ENCODE measurements around the gene ZDHHC8. TPM values are rescaled to one million over a fixed set of nuclear protein-coding genes. Genes with fewer than 3 reads are reported as not detected.

ZDHHC8 gene
- polyA plus RNA-seq, 2 of the 4 experiments (the other 2 are of a cell fraction): 5.3 to 28.1 TPM

GRCh38 chr22:20150381-20151275, 19.0 kb downstream of the ZDHHC8 start, which contains the start of gene CCDC188:
TSS of gene CCDC188 (minus strand) at chr22:20151055. CDS start at chr22:20150986, 69 bp downstream.
- no peaks in the 10 kb centered on the region for H3K9me3 ChIP-seq
- CTCF ChIA-PET: interaction anchor here (0.7 to 7.1 kb wide), 2 partner anchors 21 to 135 kb away, joined by 3 to 92 read pairs; no protein-coding TSS in a partner anchor
- no peak within 1 kb of the TSS for H3K4me3 ChIP-seq
- H3K4me1 ChIP-seq: no peaks in the 10 kb centered on the region
- no peak for FAIRE-seq
- POLR2A ChIA-PET: no interaction called here
- no peak within 1 kb of the TSS for H3K4me2 ChIP-seq
- WGBS (ENCODE audit: missing lambda C conversion rate): 72% methylated on average over 3 of the region's 14 CpGs
- no peak for DNase-seq (ENCODE audit: low read depth in 1 of 2, low spot score in 1 of 2)
- ATAC-seq: no peak
- TF ChIP-seq CEBPB (IDR thresholded peaks at IDR 0.05) (no peak), BHLHE40 (IDR thresholded peaks at IDR 0.05; ENCODE audit: low read depth, low read length) (no peak), SMC3 (IDR thresholded peaks at IDR 0.05) (no peak), USF2 (IDR thresholded peaks at IDR 0.05) (no peak), KDM5A (IDR thresholded peaks at IDR 0.05) (no peak), HEYL (CRISPR knock-in tag; IDR thresholded peaks at IDR 0.05) (no peak), PHF8 (IDR thresholded peaks at IDR 0.05; ENCODE audit: borderline replicate concordance, low read depth) (no peak), HMGXB4 (CRISPR knock-in tag; IDR thresholded peaks at IDR 0.05; ENCODE audit: borderline replicate concordance) (no peak), REST (IDR thresholded peaks at IDR 0.05) (no peak), EHMT2 (IDR thresholded peaks at IDR 0.05; ENCODE audit: low read depth) (no peak), E2F6 (IDR thresholded peaks at IDR 0.05; ENCODE audit: borderline replicate concordance, low read depth) (no peak)
- no peak within 1 kb of the TSS for H3K27ac ChIP-seq

- ATAC-seq (no peak), DNase-seq (ENCODE audit: low read depth in 1 of 2, low spot score in 1 of 2) (no peak), FAIRE-seq (no peak)
- Histone ChIP-seq H3K4me1 (no peaks in the 10 kb centered on the region), H3K9me3 (no peaks in the 10 kb centered on the region), H3K4me2 (no peak overlapping the region), H3K27ac (no peak overlapping the region), H3K4me3 (no peak overlapping the region)
- POLR2A ChIA-PET: no interaction called here
- 93% methylated on average over 2 of the region's 4 CpGs for WGBS (ENCODE audit: missing lambda C conversion rate)
- CTCF ChIA-PET: interaction anchor here (0.7 to 7.1 kb wide), 2 partner anchors 22 to 135 kb away, joined by 3 to 92 read pairs; no protein-coding TSS in a partner anchor
- TF ChIP-seq RFX5 (IDR thresholded peaks at IDR 0.05) (no peak), ATOH8 (CRISPR knock-in tag; IDR thresholded peaks at IDR 0.05; ENCODE audit: low read depth) (no peak), ZSCAN20 (CRISPR knock-in tag; IDR thresholded peaks at IDR 0.05) (no peak), HOXB5 (CRISPR knock-in tag; IDR thresholded peaks at IDR 0.05) (no peak), NR3C1 (IDR thresholded peaks at IDR 0.05) (no peak), POLR2A (IDR thresholded peaks at IDR 0.05; ENCODE audit: low read length) (no peak), BCL3 (IDR thresholded peaks at IDR 0.05) (no peak), GATA3 (IDR thresholded peaks at IDR 0.05; ENCODE audit: borderline replicate concordance) (no peak), ESRRA (IDR thresholded peaks at IDR 0.05; ENCODE audit: borderline replicate concordance, low read length) (no peak), CTCF (IDR thresholded peaks at IDR 0.05) (no peak), FOXS1 (CRISPR knock-in tag; IDR thresholded peaks at IDR 0.05) (no peak), RNF2 (IDR thresholded peaks at IDR 0.05; ENCODE audit: borderline replicate concordance, low read depth) (no peak), CEBPB (IDR thresholded peaks at IDR 0.05) (no peak), KDM5A (IDR thresholded peaks at IDR 0.05) (no peak), PHF8 (IDR thresholded peaks at IDR 0.05; ENCODE audit: borderline replicate concordance, low read depth) (no peak), HEYL (CRISPR knock-in tag; IDR thresholded peaks at IDR 0.05) (no peak), RARB (CRISPR knock-in tag; IDR thresholded peaks at IDR 0.05) (no peak), JUNB (IDR thresholded peaks at IDR 0.05) (no peak)
These were observed 19.6 kb downstream of the ZDHHC8 start for GRCh38 chr22:20151276-20151588.

Data from A549 (cell line).